GM12892 (cell line): ENCODE results near the gene MDH1B.

Experiments used
- POLR2A ChIP-seq: IDR thresholded peaks from 2 replicates; pipeline ENCODE4 v1.6.1; 2011; ENCODE audit warnings: low read depth, low read length, control low read depth
- POLR2AphosphoS5 ChIP-seq: IDR thresholded peaks from 2 replicates; pipeline ENCODE4 v1.6.1; 2011; ENCODE audit warnings: low read depth, low read length, control low read depth

DNA sequence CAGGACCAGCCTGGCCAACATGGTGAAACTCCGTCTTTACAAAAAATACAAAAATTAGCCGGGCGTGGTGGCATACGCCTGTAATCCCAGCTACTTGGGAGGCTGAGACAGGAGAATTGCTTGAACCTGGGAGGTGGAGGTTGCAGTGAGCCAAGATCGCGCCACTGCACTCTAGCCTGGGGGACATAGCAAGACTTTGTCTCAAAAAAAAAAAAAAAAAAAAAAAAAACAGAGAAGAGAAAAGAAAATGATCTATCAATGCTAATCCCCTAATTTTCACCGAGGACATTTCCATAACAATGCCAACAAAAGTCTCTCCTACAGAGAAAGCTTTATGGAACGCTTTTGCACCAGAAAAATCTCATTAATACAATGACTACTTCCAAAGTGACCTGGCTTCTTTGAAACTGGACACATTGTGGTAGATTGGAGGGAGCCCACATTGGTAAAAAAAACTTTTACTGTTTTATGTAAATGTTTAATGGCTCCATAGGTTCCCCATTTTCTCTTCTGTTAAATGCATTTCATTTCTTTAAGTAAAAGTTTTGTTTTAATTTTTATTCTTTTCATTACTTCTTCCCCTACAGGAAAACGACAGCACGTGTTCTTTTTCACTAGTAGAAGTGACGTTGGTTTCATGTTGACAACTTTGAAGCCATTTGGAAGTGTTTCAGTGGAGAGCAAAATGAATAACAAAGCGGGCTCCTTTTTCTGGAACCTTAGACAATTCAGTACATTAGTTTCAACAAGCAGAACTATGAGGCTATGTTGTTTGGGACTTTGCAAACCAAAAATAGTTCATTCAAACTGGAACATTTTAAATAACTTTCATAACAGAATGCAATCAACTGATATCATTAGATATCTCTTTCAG is 1.2 kb upstream of the MDH1B start:
- TF ChIP-seq POLR2A (no peak), POLR2AphosphoS5 (no peak)
